ENCODE data around the gene MYLK.

Gene MYLK

DNA sequence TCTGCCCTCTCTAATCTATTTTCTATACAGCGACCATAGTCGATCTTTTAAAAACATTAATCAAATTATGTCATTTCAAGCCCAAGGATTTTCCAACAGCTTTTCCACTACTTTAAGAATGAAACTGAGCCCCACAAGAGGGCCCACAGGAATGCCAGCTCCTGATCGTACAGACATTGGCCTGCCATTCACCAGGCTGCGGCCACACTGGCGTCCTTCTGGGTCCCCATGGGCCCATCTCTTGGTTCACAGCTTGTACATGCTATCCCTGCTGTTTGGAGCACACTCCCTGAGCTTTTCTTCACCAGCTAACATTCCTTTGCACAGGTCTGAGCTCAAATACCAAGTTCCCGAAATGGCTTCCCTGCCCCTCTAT, 149.6 kb downstream of the MYLK start:
- Histone ChIP-seq H3K27me3 (ENCODE audit: insufficient read depth, poor library complexity, severe bottlenecking) (peaks cover 5% of the 10 kb centered on the region), H3K4me3 (replicated peaks; ENCODE audit: insufficient read depth, low read length) (no peak overlapping the region), H3K27ac (replicated peaks) (no peak overlapping the region)
- TF ChIP-seq, protein P1, sequence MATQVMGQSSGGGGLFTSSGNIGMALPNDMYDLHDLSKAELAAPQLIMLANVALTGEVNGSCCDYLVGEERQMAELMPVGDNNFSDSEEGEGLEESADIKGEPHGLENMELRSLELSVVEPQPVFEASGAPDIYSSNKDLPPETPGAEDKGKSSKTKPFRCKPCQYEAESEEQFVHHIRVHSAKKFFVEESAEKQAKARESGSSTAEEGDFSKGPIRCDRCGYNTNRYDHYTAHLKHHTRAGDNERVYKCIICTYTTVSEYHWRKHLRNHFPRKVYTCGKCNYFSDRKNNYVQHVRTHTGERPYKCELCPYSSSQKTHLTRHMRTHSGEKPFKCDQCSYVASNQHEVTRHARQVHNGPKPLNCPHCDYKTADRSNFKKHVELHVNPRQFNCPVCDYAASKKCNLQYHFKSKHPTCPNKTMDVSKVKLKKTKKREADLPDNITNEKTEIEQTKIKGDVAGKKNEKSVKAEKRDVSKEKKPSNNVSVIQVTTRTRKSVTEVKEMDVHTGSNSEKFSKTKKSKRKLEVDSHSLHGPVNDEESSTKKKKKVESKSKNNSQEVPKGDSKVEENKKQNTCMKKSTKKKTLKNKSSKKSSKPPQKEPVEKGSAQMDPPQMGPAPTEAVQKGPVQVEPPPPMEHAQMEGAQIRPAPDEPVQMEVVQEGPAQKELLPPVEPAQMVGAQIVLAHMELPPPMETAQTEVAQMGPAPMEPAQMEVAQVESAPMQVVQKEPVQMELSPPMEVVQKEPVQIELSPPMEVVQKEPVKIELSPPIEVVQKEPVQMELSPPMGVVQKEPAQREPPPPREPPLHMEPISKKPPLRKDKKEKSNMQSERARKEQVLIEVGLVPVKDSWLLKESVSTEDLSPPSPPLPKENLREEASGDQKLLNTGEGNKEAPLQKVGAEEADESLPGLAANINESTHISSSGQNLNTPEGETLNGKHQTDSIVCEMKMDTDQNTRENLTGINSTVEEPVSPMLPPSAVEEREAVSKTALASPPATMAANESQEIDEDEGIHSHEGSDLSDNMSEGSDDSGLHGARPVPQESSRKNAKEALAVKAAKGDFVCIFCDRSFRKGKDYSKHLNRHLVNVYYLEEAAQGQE (IDR thresholded peaks at IDR 0.05; ENCODE audit: insufficient replicate concordance, low read depth) = no peak
- TF ChIP-seq SPI1 (IDR thresholded peaks at IDR 0.05; ENCODE audit: borderline replicate concordance, low read depth) = no peak
- no peak for TF ChIP-seq POLR2AphosphoS5 (IDR thresholded peaks at IDR 0.05; ENCODE audit: low read depth)
- TF ChIP-seq GABPA (IDR thresholded peaks at IDR 0.05; ENCODE audit: low read depth) = no peak
- TF ChIP-seq, protein P2, sequence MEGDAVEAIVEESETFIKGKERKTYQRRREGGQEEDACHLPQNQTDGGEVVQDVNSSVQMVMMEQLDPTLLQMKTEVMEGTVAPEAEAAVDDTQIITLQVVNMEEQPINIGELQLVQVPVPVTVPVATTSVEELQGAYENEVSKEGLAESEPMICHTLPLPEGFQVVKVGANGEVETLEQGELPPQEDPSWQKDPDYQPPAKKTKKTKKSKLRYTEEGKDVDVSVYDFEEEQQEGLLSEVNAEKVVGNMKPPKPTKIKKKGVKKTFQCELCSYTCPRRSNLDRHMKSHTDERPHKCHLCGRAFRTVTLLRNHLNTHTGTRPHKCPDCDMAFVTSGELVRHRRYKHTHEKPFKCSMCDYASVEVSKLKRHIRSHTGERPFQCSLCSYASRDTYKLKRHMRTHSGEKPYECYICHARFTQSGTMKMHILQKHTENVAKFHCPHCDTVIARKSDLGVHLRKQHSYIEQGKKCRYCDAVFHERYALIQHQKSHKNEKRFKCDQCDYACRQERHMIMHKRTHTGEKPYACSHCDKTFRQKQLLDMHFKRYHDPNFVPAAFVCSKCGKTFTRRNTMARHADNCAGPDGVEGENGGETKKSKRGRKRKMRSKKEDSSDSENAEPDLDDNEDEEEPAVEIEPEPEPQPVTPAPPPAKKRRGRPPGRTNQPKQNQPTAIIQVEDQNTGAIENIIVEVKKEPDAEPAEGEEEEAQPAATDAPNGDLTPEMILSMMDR (IDR thresholded peaks at IDR 0.05; ENCODE audit: insufficient read depth, low read length) = no peak
- DNase-seq (ENCODE audit: low read depth in 1 of 2, low spot score in 1 of 2) = no peak

DNA sequence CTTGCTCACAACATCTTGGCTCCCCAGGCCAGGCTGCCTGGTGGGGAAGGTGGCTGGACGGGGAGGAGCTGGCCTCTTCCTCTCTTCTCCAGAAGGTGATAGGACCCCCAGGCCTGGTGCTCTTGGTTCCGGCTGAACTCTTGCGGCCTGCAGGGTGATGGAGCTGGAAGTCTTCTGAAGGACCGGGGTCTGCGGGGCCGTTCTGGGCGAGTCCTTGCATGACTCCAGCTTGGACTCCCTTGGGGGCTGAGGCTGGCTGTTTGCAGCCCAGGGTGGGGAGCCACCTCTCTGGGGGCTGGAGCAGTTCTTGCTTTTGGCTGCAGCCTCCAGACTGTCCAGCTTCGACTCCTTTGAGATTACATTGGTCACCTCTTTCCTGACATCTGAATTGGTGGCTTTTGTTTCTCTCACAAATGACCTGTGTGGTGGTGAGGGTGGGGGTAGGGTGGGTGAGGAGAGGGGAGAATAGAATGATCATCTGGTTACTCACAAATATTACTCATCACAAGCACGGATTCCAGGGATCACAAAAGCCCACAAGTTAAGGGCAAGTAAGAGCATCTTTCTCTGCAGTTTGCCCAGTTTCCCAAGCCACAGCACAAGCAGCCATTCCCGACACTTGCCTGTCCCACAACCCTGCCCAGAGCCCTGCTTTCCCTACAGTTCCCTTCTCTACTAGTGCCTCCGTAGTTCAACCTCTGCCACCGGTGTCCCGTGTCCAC, 150.2 kb downstream of the MYLK start:
- peaks cover 5% of the 10 kb centered on the region for H3K27me3 ChIP-seq (ENCODE audit: insufficient read depth, poor library complexity, severe bottlenecking)
- no peak for DNase-seq (ENCODE audit: low read depth in 1 of 2, low spot score in 1 of 2)
- no peak overlapping the region for H3K27ac ChIP-seq (replicated peaks)
- H3K4me3 ChIP-seq (replicated peaks; ENCODE audit: insufficient read depth, low read length) = no peak overlapping the region
- TF ChIP-seq, protein P1 (IDR thresholded peaks at IDR 0.05; ENCODE audit: insufficient replicate concordance, low read depth) = no peak
- no peak for TF ChIP-seq POLR2AphosphoS5 (IDR thresholded peaks at IDR 0.05; ENCODE audit: low read depth)
- TF ChIP-seq, protein P2 (IDR thresholded peaks at IDR 0.05; ENCODE audit: insufficient read depth, low read length) = no peak
- no peak for TF ChIP-seq SPI1 (IDR thresholded peaks at IDR 0.05; ENCODE audit: borderline replicate concordance, low read depth)
- TF ChIP-seq GABPA (IDR thresholded peaks at IDR 0.05; ENCODE audit: low read depth) = no peak

DNA sequence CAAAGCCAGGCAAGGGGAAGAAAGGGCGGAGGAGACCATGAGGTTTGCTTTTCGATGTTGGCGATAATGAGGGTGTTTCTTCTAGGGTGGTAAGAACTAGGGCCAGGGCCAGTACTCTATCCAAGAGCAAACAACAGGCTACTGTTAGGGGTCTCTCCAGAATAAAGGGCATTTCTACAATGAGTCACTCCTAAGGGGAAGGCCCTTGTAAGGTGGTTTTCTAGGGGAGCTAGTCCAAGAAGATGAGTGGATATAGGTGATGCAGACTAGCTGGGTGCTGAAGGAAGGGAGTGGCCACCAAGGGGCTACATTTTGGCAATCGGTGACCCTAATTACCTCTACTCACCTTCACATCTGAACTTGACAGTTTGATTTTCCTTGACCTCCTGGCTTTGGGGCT, 150.8 kb downstream of the MYLK start:
- Histone ChIP-seq H3K27me3 (ENCODE audit: insufficient read depth, poor library complexity, severe bottlenecking) (peaks cover 5% of the 10 kb centered on the region), H3K4me3 (replicated peaks; ENCODE audit: insufficient read depth, low read length) (no peak overlapping the region), H3K27ac (replicated peaks) (no peak overlapping the region)
- DNase-seq (ENCODE audit: low read depth in 1 of 2, low spot score in 1 of 2) = no peak
- no peak for TF ChIP-seq SPI1 (IDR thresholded peaks at IDR 0.05; ENCODE audit: borderline replicate concordance, low read depth)
- TF ChIP-seq, protein P1 (IDR thresholded peaks at IDR 0.05; ENCODE audit: insufficient replicate concordance, low read depth) = no peak
- TF ChIP-seq GABPA (IDR thresholded peaks at IDR 0.05; ENCODE audit: low read depth) = no peak
- TF ChIP-seq, protein P2 (IDR thresholded peaks at IDR 0.05; ENCODE audit: insufficient read depth, low read length) = no peak
- no peak for TF ChIP-seq POLR2AphosphoS5 (IDR thresholded peaks at IDR 0.05; ENCODE audit: low read depth)

Measured in HL-60 (cell line).